GM23338 (cell line): Measurements from ENCODE around the gene LAD1. TPM values are rescaled to one million over a fixed set of nuclear protein-coding genes. Genes with fewer than 3 reads are reported as not detected.

Experiments used
- ATAC-seq: fragments of 200-7000 bp; cut with Tn5 transposase; 3 replicates; pipeline ENCODE4 v1.9.1; 2020
- DNase-seq: peaks from one replicate; pipeline ENCODE4 v3.0.0-alpha.2; 2015; ENCODE audit warnings: low spot score
- H2AFZ ChIP-seq: fragments of 200-600 bp; sonication (generic); 2 replicates; pipeline ENCODE4 v1.8.0; 2016; ENCODE audit warnings: antibody characterized with exemption, mild to moderate bottlenecking, moderate library complexity
- H3F3A ChIP-seq: fragments of 200-600 bp; sonication (generic); replicated peaks from 2 replicates; pipeline ENCODE4 v1.8.0; 2017; ENCODE audit warnings: antibody characterized with exemption, mixed run types, low read depth
- H3K27ac ChIP-seq: fragments of 200-600 bp; sonication (generic); 2 replicates; pipeline ENCODE4 v1.6.1; 2016; ENCODE audit warnings: low read depth
- H3K27me3 ChIP-seq: fragments of 200-600 bp; sonication (generic); 2 replicates; pipeline ENCODE4 v1.8.0; 2016; ENCODE audit warnings: mild to moderate bottlenecking, mixed run types, moderate library complexity; ENCODE audit not compliant: insufficient read depth
- H3K36me3 ChIP-seq: fragments of 200-600 bp; sonication (generic); 2 replicates; pipeline ENCODE4 v1.8.0; 2016; ENCODE audit warnings: mild to moderate bottlenecking; ENCODE audit not compliant: insufficient read depth
- H3K4me1 ChIP-seq: fragments of 200-600 bp; sonication (generic); 2 replicates; pipeline ENCODE4 v1.8.0; 2016; ENCODE audit warnings: mild to moderate bottlenecking, moderate library complexity; ENCODE audit not compliant: insufficient read depth
- H3K4me2 ChIP-seq: fragments of 200-600 bp; sonication (generic); 2 replicates; pipeline ENCODE4 v1.7.1; 2017; ENCODE audit warnings: mixed run types
- H3K4me3 ChIP-seq: fragments of 200-600 bp; sonication (generic); 2 replicates; pipeline ENCODE4 v1.6.1; 2016; ENCODE audit warnings: mixed run types
- H3K79me2 ChIP-seq: fragments of 200-600 bp; sonication (generic); replicated peaks from 2 replicates; pipeline ENCODE4 v1.8.0; 2017; ENCODE audit warnings: mild to moderate bottlenecking; ENCODE audit not compliant: insufficient read depth
- H3K9me2 ChIP-seq: fragments of 200-600 bp; sonication (generic); 2 replicates; pipeline ENCODE4 v1.8.0; 2017; ENCODE audit not compliant: insufficient read depth
- H4K20me1 ChIP-seq: fragments of 200-600 bp; sonication (generic); replicated peaks from 2 replicates; pipeline ENCODE4 v1.8.0; 2017; ENCODE audit warnings: mild to moderate bottlenecking; ENCODE audit not compliant: insufficient read depth
- H3K27ac Mint-ChIP-seq: 2 replicates; pipeline ENCODE4 v1.8.0; 2020; ENCODE audit warnings: inconsistent platforms, mild to moderate bottlenecking, moderate library complexity, mixed read lengths
- H3K27me3 Mint-ChIP-seq: 3 replicates; pipeline ENCODE4 v1.8.0; 2022; ENCODE audit warnings: low read depth, mild to moderate bottlenecking, moderate library complexity, mixed read lengths, inconsistent platforms; ENCODE audit not compliant: insufficient read depth, poor library complexity
- H3K36me3 Mint-ChIP-seq: 3 replicates; pipeline ENCODE4 v1.8.0; 2021; ENCODE audit warnings: low read depth, mild to moderate bottlenecking, inconsistent platforms, moderate library complexity, mixed read lengths
- H3K4me1 Mint-ChIP-seq: 3 replicates; pipeline ENCODE4 v1.8.0; 2020; ENCODE audit warnings: mild to moderate bottlenecking, inconsistent platforms, mixed read lengths
- H3K4me3 Mint-ChIP-seq: 3 replicates; pipeline ENCODE4 v1.8.0; 2021; ENCODE audit warnings: moderate library complexity, mild to moderate bottlenecking, inconsistent platforms, mixed read lengths
- H3K9me3 Mint-ChIP-seq: 3 replicates; pipeline ENCODE4 v1.8.0; 2020; ENCODE audit warnings: moderate library complexity, mild to moderate bottlenecking, inconsistent platforms, mixed read lengths
- JUNB ChIP-seq: IDR thresholded peaks from one replicate; pipeline ENCODE4 v1.6.1; 2016; ENCODE audit warnings: antibody characterized with exemption; ENCODE audit not compliant: unreplicated experiment
- STAT1 ChIP-seq: IDR thresholded peaks from one replicate; pipeline ENCODE4 v1.6.1; 2016; ENCODE audit warnings: antibody characterized with exemption; ENCODE audit not compliant: unreplicated experiment
- ZNF462 ChIP-seq: fragments of 250-450 bp; sonication (Bioruptor Pico); IDR thresholded peaks from 2 replicates; pipeline ENCODE4 v1.5.0; 2020; ENCODE audit warnings: mild to moderate bottlenecking, moderate library complexity
- polyA plus RNA-seq: library from polyadenylated mRNA; unstranded; fragments of >200 nt; fragmentation: Nextera tagmentation; extraction: Ambion mirVana; gene quantifications from 2 replicates; pipeline ENCODE4 v1.2.1, GENCODE V29; 2016
- total RNA-seq: library from RNA; depleted of rRNA; stranded (reverse); fragments of >200 nt; shearing (Covaris generic); gene quantifications from 2 replicates; pipeline ENCODE4 v1.2.3, GENCODE V29; 2014

LAD1 gene
- total and polyA plus RNA-seq, 2 experiments from 2014 or later, result 17.6 to 18.9 TPM

- H3K9me3 Mint-ChIP-seq, result no peaks in the 10 kb centered on the region
- no peak overlapping the region for H3K4me3 Mint-ChIP-seq
- H3F3A ChIP-seq, result no peaks in the 10 kb centered on the region
- no peak for DNase-seq
- H3K4me2 ChIP-seq, result no peak overlapping the region
- peaks cover 18% of the 10 kb centered on the region for H3K27me3 Mint-ChIP-seq
- TF ChIP-seq JUNB, result no peak
- no peaks in the 10 kb centered on the region for H3K79me2 ChIP-seq
- no peaks in the 10 kb centered on the region for H3K27me3 ChIP-seq
- H2AFZ ChIP-seq, result no peak overlapping the region
- H3K27ac Mint-ChIP-seq, result no peak overlapping the region
- H3K36me3 ChIP-seq, result no peaks in the 10 kb centered on the region
- no peak for ATAC-seq
- H3K36me3 Mint-ChIP-seq, result no peaks in the 10 kb centered on the region
- no peaks in the 10 kb centered on the region for H3K9me2 ChIP-seq
- no peaks in the 10 kb centered on the region for H4K20me1 ChIP-seq
- peaks cover 5% of the 10 kb centered on the region for H3K4me1 ChIP-seq
- H3K4me1 Mint-ChIP-seq, result peaks cover 12% of the 10 kb centered on the region; the same call in 2 of the 3 replicates
- H3K4me3 ChIP-seq, result no peak overlapping the region
- H3K27ac ChIP-seq, result no peak overlapping the region
These were observed 35.1 kb upstream of the LAD1 start for GRCh38 chr1:201434266-201434665.

- Histone ChIP-seq H3K4me2 (no peak overlapping the region), H3K4me3 (no peak overlapping the region), H3K27me3 (no peaks in the 10 kb centered on the region), H3K4me1 (peaks cover 5% of the 10 kb centered on the region), H3K79me2 (no peaks in the 10 kb centered on the region), H4K20me1 (no peaks in the 10 kb centered on the region), H3F3A (no peaks in the 10 kb centered on the region), H3K9me2 (no peaks in the 10 kb centered on the region), H3K36me3 (no peaks in the 10 kb centered on the region), H3K27ac (no peak overlapping the region), H2AFZ (no peak overlapping the region)
- peaks cover 18% of the 10 kb centered on the region for H3K27me3 Mint-ChIP-seq
- no peak overlapping the region for H3K27ac Mint-ChIP-seq
- ATAC-seq (no peak), DNase-seq (no peak)
- TF ChIP-seq JUNB, result no peak
- TF ChIP-seq ZNF462 (CRISPR knock-in tag), result no peak
- no peak for TF ChIP-seq STAT1
- no peaks in the 10 kb centered on the region for H3K36me3 Mint-ChIP-seq
- peaks cover 12% of the 10 kb centered on the region; the same call in 2 of the 3 replicates for H3K4me1 Mint-ChIP-seq
- no peak overlapping the region for H3K4me3 Mint-ChIP-seq
- H3K9me3 Mint-ChIP-seq, result no peaks in the 10 kb centered on the region
These were observed 34.5 kb upstream of the LAD1 start for GRCh38 chr1:201433609-201434008.
